GM12892 (cell line): ENCODE results near the gene PPP1R16B.
"Not testable (repeated sequence)": the region's sequence is repeated elsewhere in the genome, so short reads cannot be mapped to it uniquely, and the experiment has no call there.

ENCODE experiments used
- DNase-seq: peaks from one replicate; pipeline ENCODE4 v3.0.0; 2011; ENCODE audit not compliant: insufficient read length
- FAIRE-seq: peaks from 2 replicates; lab custom pipeline; 2011; peaks lifted over from hg19 to GRCh38; lab: Jason Lieb, UNC
- POLR2A ChIP-seq: IDR thresholded peaks from 2 replicates; pipeline ENCODE4 v1.6.1; 2011; ENCODE audit warnings: low read depth, low read length, control low read depth
- POLR2AphosphoS5 ChIP-seq: IDR thresholded peaks from 2 replicates; pipeline ENCODE4 v1.6.1; 2011; ENCODE audit warnings: low read depth, low read length, control low read depth
- TAF1 ChIP-seq: IDR thresholded peaks from 2 replicates; pipeline ENCODE4 v1.6.1; 2011; ENCODE audit warnings: low read depth, mild to moderate bottlenecking, control low read depth, low read length, borderline replicate concordance

The PPP1R16B gene

GRCh38 chr20:38771621-38772020 is 33.9 kb upstream of the PPP1R16B start:
- FAIRE-seq (no peak), DNase-seq (no peak)
- TF ChIP-seq TAF1, result no peak
- no peak for TF ChIP-seq POLR2A
- no peak for TF ChIP-seq POLR2AphosphoS5

DNA sequence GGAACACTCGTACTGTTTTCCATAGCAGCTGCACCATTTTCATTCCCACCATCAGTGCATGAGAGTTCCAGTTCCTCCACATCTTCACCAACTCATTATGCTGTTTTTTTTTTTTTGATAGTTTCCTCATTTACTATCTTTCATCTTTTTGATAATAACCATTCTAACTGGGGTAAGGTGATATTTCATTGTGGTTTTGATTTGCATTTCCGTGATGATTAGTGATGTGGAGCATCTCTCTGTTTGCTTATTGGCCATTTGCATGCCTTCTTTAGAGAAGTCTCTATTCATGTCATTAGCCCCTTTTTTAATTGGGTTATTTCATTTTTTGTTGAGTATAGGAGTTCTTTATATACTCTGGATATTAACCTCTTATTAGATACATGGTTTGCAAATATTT is 31.3 kb upstream of the PPP1R16B start:
- no peak for TF ChIP-seq TAF1
- TF ChIP-seq POLR2A, result no peak
- TF ChIP-seq POLR2AphosphoS5, result no peak
- DNase-seq (no peak), FAIRE-seq (no peak)

- TF ChIP-seq TAF1, result no peak
- no peak for TF ChIP-seq POLR2AphosphoS5
- TF ChIP-seq POLR2A, result no peak
- peak; percentile 71 for FAIRE-seq
- DNase-seq, result no peak
These were observed 29.1 kb upstream of the PPP1R16B start for GRCh38 chr20:38776363-38776762.

- DNase-seq, result no peak
- no peak for FAIRE-seq
- TF ChIP-seq POLR2AphosphoS5 (no peak), TAF1 (no peak), POLR2A (no peak)
These were observed 26.0 kb upstream of the PPP1R16B start for GRCh38 chr20:38779247-38780097.

- TF ChIP-seq TAF1 (no peak), POLR2AphosphoS5 (no peak), POLR2A (no peak)
- FAIRE-seq (no peak), DNase-seq (no peak)
These were observed 23.2 kb upstream of the PPP1R16B start for GRCh38 chr20:38782275-38782674.

- TF ChIP-seq POLR2A (no peak), TAF1 (no peak), POLR2AphosphoS5 (no peak)
- FAIRE-seq (no peak), DNase-seq (no peak)
These were observed 17.6 kb upstream of the PPP1R16B start for GRCh38 chr20:38787870-38788269.

GRCh38 chr20:38789503-38790199 is 15.8 kb upstream of the PPP1R16B start:
- TF ChIP-seq POLR2A (no peak), TAF1 (no peak), POLR2AphosphoS5 (no peak)
- no peak for DNase-seq
- FAIRE-seq, result no peak

GRCh38 chr20:38790200-38791053 is 15.1 kb upstream of the PPP1R16B start:
- TF ChIP-seq POLR2A, result no peak
- TF ChIP-seq TAF1, result no peak
- TF ChIP-seq POLR2AphosphoS5, result no peak
- FAIRE-seq, result no peak

GRCh38 chr20:38791291-38791690 is 14.2 kb upstream of the PPP1R16B start:
- TF ChIP-seq TAF1 (no peak), POLR2A (no peak), POLR2AphosphoS5 (no peak)
- no peak for FAIRE-seq
- DNase-seq, result no peak

More at GRCh38 chr20:38790200-38791053, 15.1 kb upstream of the PPP1R16B start:
- no peak for DNase-seq

DNA sequence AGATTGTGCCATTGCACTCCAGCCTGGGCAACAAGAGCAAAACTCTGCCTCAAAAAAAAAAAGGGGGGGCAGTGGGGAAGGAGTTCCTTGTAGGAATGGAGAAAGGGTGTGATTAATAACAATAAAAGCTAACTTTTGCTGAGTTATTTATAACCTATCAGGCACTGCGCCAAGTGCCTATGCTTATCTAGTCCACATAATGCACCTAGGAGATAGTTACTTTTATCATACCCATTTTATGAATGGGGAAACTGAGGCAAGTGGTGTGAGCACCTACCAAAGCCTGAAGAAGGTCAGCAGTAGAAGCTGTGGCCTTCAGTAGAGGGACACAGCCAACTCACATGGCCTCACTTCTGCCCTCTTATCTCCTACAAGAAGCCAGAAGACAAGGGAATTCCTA is 13.6 kb upstream of the PPP1R16B start:
- FAIRE-seq (no peak), DNase-seq (no peak)
- TF ChIP-seq POLR2A, result no peak

GRCh38 chr20:38794057-38794456 is 11.4 kb upstream of the PPP1R16B start:
- DNase-seq, FAIRE-seq: not testable (repeated sequence)

- TF ChIP-seq POLR2AphosphoS5 (no peak), TAF1 (no peak)
- DNase-seq (no peak), FAIRE-seq (no peak)
These were observed 7.2 kb upstream of the PPP1R16B start for GRCh38 chr20:38798266-38798665.
